Measurements from ENCODE around the gene CAPN9.

DNA sequence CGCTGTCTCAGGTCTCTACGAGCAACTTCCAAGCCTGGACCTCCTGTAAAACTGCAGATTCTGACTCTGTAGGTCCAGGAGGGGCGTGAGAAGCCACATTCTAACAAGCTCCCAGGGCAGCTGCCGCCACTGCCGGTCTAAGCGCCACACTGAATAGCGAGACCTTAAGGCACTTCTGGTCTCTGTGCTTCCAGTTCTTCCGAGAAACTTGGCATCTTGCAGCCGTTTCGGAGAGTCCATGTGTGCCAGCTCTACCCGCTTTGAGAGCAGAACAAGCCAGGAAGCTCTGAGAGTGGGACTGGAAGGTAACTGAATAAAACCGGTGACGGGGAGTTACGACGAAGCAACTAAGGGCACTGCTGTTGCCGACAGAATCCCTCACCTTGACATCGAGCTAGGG lies 45.8 kb upstream of the CAPN9 start:
- TF ChIP-seq POLR2A (conservative IDR thresholded peaks at IDR 0.05) = no peak
- no peak for TF ChIP-seq ZNF76 (CRISPR knock-in tag; IDR thresholded peaks at IDR 0.05; ENCODE audit: borderline replicate concordance)
- TF ChIP-seq BHLHE40 (IDR thresholded peaks at IDR 0.05; ENCODE audit: low read length) = no peak
- no peak for TF ChIP-seq ZSCAN29 (IDR thresholded peaks at IDR 0.05)
